Gastrocnemius medialis (tissue), 4 donors: ENCODE data around the gene SSU72. TPM values are rescaled to one million over a fixed set of nuclear protein-coding genes. Genes with fewer than 3 reads are reported as not detected.
A peak's percentile ranks its signal among the peaks of the same experiment; 100 is the strongest.
"Not testable (repeated sequence)": the region's sequence is repeated elsewhere in the genome, so short reads cannot be mapped to it uniquely, and the experiment has no call there.

ENCODE experiments used
- ATAC-seq, 2 donors: fragments of 150-250 bp; one replicate each; pipeline ENCODE4 v1.9.1; 2016
- DNase-seq, 2 donors: peaks; one replicate each; pipeline ENCODE4 v3.0.0-alpha.2; 2019
- H3K27ac ChIP-seq, 4 donors: fragments of 200-600 bp; sonication (generic); 1 replicate in 1 of 4; 2 replicates in 3 of 4; pipeline ENCODE4 v1.5.1; 2016 to 2018; ENCODE audit warnings: mild to moderate bottlenecking in 2 of 4, moderate library complexity in 1 of 4
- H3K27me3 ChIP-seq, 3 donors: fragments of 200-600 bp; sonication (generic) in 2 of 3; 1 replicate in 1 of 3; 2 replicates in 2 of 3; pipeline versions ENCODE4 v1.5.1 to v1.6.0; 2016 to 2019; ENCODE audit warnings: mild to moderate bottlenecking in 1 of 3, moderate library complexity in 1 of 3
- H3K36me3 ChIP-seq, 2 donors: fragments of 200-600 bp; sonication (generic) in 1 of 2; one replicate each; pipeline ENCODE4 v1.5.1; 2017 to 2018
- H3K4me1 ChIP-seq, 2 donors: fragments of 200-600 bp; sonication (generic) in 1 of 2; one replicate each; pipeline ENCODE4 v1.5.1; 2016 to 2017; ENCODE audit warnings: mild to moderate bottlenecking in 2 of 2
- H3K4me3 ChIP-seq, 4 donors: fragments of 200-600 bp; sonication (generic) in 3 of 4; 1 replicate in 1 of 4; 2 replicates in 3 of 4; pipeline ENCODE4 v1.5.1; 2016 to 2019; ENCODE audit warnings: mild to moderate bottlenecking in 2 of 4
- H3K9me3 ChIP-seq, 3 donors: fragments of 200-600 bp; sonication (generic) in 2 of 3; 1 replicate in 1 of 3; 2 replicates in 2 of 3; pipeline ENCODE4 v1.5.1; 2016 to 2019
- POLR2A ChIP-seq, 2 donors: fragments of 450-650 bp; IDR thresholded peaks; one replicate each; pipeline ENCODE4 v1.6.1; 2017; ENCODE audit warnings: antibody characterized with exemption in 2 of 2, mild to moderate bottlenecking in 2 of 2, moderate library complexity in 2 of 2
- in situ Hi-C, 4 donors: fragments of 200-750 bp; cut with MboI; loops; one replicate each; pipeline versions ENCODE4 v1.15.0 to v1.8.0; 2017; ENCODE audit warnings: low sequenced_read_pairs in 4 of 4
- intact Hi-C: fragments of 100-400 bp; cut with DNase I; formaldehyde crosslinking; loops from one replicate; pipeline ENCODE4 v1.15.1; 2023; ENCODE audit warnings: low total_unique reads
- total RNA-seq, 4 donors: library from RNA; depleted of rRNA; stranded (reverse); fragments of >200 nt; gene quantifications; one replicate each; pipeline versions ENCODE4 v1.1.0 to v1.2.3, GENCODE V29; 2016
- TF ChIP-seq, protein P1 (sequence below), 5 experiments: fragments of 450-650 bp in 3 of 5; fragments of 200-600 bp in 2 of 5; sonication (generic) in 2 of 5; IDR thresholded peaks in 4 of 5; conservative IDR thresholded peaks in 1 of 5; 1 replicate in 4 of 5; 2 replicates in 1 of 5; pipeline ENCODE4 v1.5.1; 2016 to 2019; ENCODE audit warnings: antibody characterized with exemption in 5 of 5, mild to moderate bottlenecking in 3 of 5, moderate library complexity in 3 of 5

The SSU72 gene
- total RNA-seq, 4 donors from 2014 or later = 141 to 235 (median 208) TPM

DNA sequence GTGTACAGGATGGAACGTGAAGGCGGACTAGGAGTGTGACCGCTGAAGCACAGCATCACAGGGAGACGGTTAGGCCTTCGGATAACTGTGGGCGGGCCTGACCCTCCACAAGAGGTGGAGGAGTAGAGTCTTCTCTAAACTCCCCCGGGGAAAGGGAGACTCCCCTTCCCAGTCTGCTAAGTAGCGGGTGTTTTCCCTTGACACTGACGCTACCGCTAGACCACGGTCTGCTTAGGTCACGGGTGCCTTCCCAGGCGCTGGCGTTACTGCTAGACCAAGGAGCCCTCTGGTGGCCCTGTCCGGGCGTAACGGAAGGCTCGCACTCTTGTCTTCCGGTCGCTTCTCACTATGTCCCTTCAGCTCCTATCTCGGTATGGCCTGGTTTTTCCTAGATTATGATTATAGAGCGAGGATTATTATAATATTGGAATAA lies 69.3 kb downstream of the SSU72 start:
- peak; percentile 16 to 76 for DNase-seq
- H3K27me3 ChIP-seq, in situ Hi-C loops, H3K9me3 ChIP-seq, H3K36me3 ChIP-seq: not testable (repeated sequence)
- intact Hi-C loops = loop anchor here (5.0 to 10.0 kb wide), 2 partner anchors 131 to 158 kb away; partner anchors contain the start of genes AURKAIP1 and DVL1
- H3K4me1 ChIP-seq = peaks cover 6 to 21% of the 10 kb centered on the region in 2 donors
- peak overlapping the region; percentile 33 to 43 (median 38) for H3K4me3 ChIP-seq
- H3K27ac ChIP-seq = peak overlapping the region; percentile 83 to 94 (median 86)
- peak; percentile 64 to 67 for ATAC-seq
- TF ChIP-seq, protein P1, sequence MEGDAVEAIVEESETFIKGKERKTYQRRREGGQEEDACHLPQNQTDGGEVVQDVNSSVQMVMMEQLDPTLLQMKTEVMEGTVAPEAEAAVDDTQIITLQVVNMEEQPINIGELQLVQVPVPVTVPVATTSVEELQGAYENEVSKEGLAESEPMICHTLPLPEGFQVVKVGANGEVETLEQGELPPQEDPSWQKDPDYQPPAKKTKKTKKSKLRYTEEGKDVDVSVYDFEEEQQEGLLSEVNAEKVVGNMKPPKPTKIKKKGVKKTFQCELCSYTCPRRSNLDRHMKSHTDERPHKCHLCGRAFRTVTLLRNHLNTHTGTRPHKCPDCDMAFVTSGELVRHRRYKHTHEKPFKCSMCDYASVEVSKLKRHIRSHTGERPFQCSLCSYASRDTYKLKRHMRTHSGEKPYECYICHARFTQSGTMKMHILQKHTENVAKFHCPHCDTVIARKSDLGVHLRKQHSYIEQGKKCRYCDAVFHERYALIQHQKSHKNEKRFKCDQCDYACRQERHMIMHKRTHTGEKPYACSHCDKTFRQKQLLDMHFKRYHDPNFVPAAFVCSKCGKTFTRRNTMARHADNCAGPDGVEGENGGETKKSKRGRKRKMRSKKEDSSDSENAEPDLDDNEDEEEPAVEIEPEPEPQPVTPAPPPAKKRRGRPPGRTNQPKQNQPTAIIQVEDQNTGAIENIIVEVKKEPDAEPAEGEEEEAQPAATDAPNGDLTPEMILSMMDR (IDR thresholded peaks at IDR 0.05 in 4 of 5, conservative IDR thresholded peaks at IDR 0.05 in 1 of 5) = peak in 3 of 5 experiments; percentile 28 to 53 (median 40)
- TF ChIP-seq POLR2A (IDR thresholded peaks at IDR 0.05) = peak in 1 of 2 donors; percentile 15

DNA sequence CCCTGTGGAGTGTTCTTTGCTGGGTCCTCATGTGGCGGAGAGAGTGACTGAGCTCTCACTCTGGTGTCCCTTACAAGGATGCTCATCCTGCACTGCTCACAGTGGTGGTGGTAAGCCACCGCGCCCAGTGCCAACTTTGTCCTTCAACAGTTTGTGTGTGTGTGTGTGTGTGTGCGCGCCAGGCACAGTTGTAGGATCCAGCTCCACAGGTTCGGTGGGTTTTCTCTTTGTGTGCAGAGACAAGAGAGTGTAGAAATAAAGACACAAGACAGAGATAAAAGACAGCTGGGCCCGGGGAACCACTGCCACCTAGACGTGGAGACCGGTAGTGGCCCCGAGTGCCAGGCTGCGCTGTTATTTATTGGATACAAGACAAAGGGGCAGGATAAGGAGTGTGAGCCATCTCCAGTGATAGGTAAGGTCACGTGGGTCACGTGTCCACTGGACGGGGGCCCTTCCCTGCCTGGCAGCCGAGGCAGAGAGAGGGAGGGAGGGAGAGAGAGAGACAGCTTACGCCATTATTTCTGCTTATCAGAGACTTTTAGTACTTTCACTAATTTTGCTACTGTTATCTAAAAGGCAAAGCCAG lies 69.8 kb downstream of the SSU72 start:
- H3K9me3 ChIP-seq, in situ Hi-C loops, H3K27me3 ChIP-seq, H3K36me3 ChIP-seq: not testable (repeated sequence)
- ATAC-seq = peak; percentile 37 to 46
- peak overlapping the region; percentile 33 to 43 (median 38) for H3K4me3 ChIP-seq
- DNase-seq = peak; percentile 47 to 88
- TF ChIP-seq, protein P1 (IDR thresholded peaks at IDR 0.05 in 4 of 5, conservative IDR thresholded peaks at IDR 0.05 in 1 of 5) = peak; percentile 61 to 87 (median 79)
- TF ChIP-seq POLR2A (IDR thresholded peaks at IDR 0.05) = peak; percentile 66 to 71
- peaks cover 6 to 21% of the 10 kb centered on the region in 2 donors for H3K4me1 ChIP-seq
- intact Hi-C loops = loop anchor here (5.0 to 10.0 kb wide), 2 partner anchors 130 to 158 kb away; partner anchors contain the start of genes AURKAIP1 and DVL1
- H3K27ac ChIP-seq = peak overlapping the region; percentile 83 to 94 (median 86)

DNA sequence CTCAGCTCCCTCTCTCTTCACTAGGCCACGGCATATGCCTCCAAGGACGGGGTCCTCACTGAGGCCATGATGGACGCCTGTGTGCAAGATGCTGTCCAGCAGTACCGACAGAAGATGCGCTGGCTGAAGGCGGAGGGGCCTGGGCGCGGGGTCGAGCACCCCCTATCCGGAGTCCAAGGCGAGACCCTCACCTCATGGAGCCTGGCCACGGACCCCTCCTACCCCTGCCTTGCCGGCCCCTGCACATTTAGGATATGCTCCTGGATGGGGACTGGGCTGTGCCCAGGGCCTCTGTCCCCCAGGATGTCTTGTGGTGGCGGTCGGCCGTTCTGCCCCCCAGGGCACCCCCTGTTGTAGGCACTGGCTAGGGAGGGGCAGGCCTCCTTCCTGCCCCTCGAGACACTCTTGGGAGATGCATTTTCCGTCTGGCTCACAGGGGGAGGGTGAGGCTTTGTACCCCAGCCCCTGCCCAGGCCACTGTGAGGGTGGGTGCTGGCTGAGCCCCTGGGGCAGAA lies 79.1 kb downstream of the SSU72 start:
- H3K27ac ChIP-seq, H3K4me3 ChIP-seq, ATAC-seq, H3K9me3 ChIP-seq, H3K4me1 ChIP-seq, in situ Hi-C loops, intact Hi-C loops, H3K27me3 ChIP-seq, DNase-seq: not testable (repeated sequence)
- H3K36me3 ChIP-seq = peaks cover 0 to 40% of the 10 kb centered on the region in 2 donors

DNA sequence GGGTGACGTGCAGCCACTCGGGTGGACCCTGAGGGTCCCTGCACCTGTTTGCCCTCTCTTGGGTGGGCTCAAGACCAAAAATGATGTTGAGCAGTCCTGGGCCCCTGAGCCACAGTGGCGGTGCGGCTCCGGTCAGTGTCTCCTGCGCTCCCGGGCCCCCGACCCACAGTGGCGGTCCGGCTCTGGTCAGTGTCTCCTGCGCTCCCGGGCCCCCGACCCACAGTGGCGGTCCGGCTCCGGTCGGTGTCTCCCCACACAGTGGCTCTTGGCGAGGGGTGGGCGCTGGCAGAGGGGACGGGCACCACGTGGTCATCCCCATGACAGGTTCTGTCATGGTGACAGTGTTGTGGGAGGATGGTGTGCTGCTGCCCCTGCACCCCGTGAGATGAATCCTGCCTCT lies 80.4 kb downstream of the SSU72 start:
- ATAC-seq, H3K4me1 ChIP-seq, H3K4me3 ChIP-seq, intact Hi-C loops, H3K27me3 ChIP-seq, H3K27ac ChIP-seq, in situ Hi-C loops, DNase-seq, H3K9me3 ChIP-seq: not testable (repeated sequence)
- H3K36me3 ChIP-seq = peaks cover 0 to 50% of the 10 kb centered on the region in 2 donors

Other genes starting within 250 kb of the SSU72 start
- under 1 TPM in 2 of 4 donors, not detected in 2; 0.20 to 0.44 TPM for gene TAS1R3, start 243.6 kb downstream of the SSU72 start, total RNA-seq
- 100 to 1,000 TPM; 196 to 311 (median 258) TPM for gene DVL1, start 225.4 kb downstream of the SSU72 start, total RNA-seq
- gene MXRA8, start 216.3 kb downstream of the SSU72 start, total RNA-seq = 10 to 100 TPM; 13.9 to 41.9 (median 34.2) TPM
- gene AURKAIP1, start 199.7 kb downstream of the SSU72 start, total RNA-seq = 100 to 1,000 TPM; 165 to 450 (median 234) TPM
- gene CCNL2, start 175.5 kb downstream of the SSU72 start, total RNA-seq = 10 to 100 TPM; 35.0 to 91.1 (median 43.7) TPM
- 100 to 1,000 TPM; 167 to 260 (median 203) TPM for gene MRPL20, start 167.6 kb downstream of the SSU72 start, total RNA-seq
- 1 to 10 TPM in 3 of 4 donors, under 1 TPM in 1; 0.16 to 1.8 (median 1.3) TPM for gene ANKRD65, start 153.6 kb downstream of the SSU72 start, total RNA-seq
- gene VWA1, start 139.2 kb downstream of the SSU72 start, total RNA-seq = 1 to 10 TPM; 2.1 to 8.3 (median 6.0) TPM
- gene ATAD3C, start 125.2 kb downstream of the SSU72 start, total RNA-seq = under 1 TPM in 1 of 4 donors, not detected in 3; 0.07 TPM
- gene ATAD3B, start 103.1 kb downstream of the SSU72 start, total RNA-seq = 1 to 10 TPM; 3.5 to 7.1 (median 5.9) TPM
- 10 to 100 TPM; 22.9 to 47.9 (median 35.6) TPM for gene ATAD3A, start 62.7 kb downstream of the SSU72 start, total RNA-seq
- gene TMEM240, start 34.2 kb downstream of the SSU72 start, total RNA-seq = 1 to 10 TPM in 3 of 4 donors, not detected in 1; 1.1 to 2.0 (median 1.9) TPM
- gene FNDC10, start 25.3 kb upstream of the SSU72 start, total RNA-seq = 1 to 10 TPM in 1 of 4 donors, under 1 TPM in 2, not detected in 1; 0.20 to 1.3 (median 0.94) TPM
- gene MIB2, start 40.6 kb upstream of the SSU72 start, total RNA-seq = 100 to 1,000 TPM in 2 of 4 donors, 10 to 100 TPM in 2; 66.4 to 154 (median 117) TPM
- under 1 TPM in 1 of 4 donors, not detected in 3; 0.62 TPM for gene MMP23B, start 57.3 kb upstream of the SSU72 start, total RNA-seq
- 10 to 100 TPM; 19.5 to 49.0 (median 42.2) TPM for gene CDK11B, start 84.1 kb upstream of the SSU72 start, total RNA-seq
- 10 to 100 TPM; 13.5 to 21.8 (median 15.2) TPM for gene SLC35E2B, start 117.9 kb upstream of the SSU72 start, total RNA-seq
- 10 to 100 TPM in 3 of 4 donors, 1 to 10 TPM in 1; 9.0 to 14.6 (median 11.6) TPM for gene CDK11A, start 149.5 kb upstream of the SSU72 start, total RNA-seq
- 10 to 100 TPM; 20.1 to 33.1 (median 32.5) TPM for gene NADK, start 203.6 kb upstream of the SSU72 start, total RNA-seq